Activated naive CD8-positive, alpha-beta T cell treated with anti-CD3 and anti-CD28 coated beads, Interleukin-2, amount 10 ng/mL, durations not matched to agents 7 days and 5 days (primary cell): ENCODE data around the gene PHLPP1. TPM values are rescaled to one million over a fixed set of nuclear protein-coding genes. Genes with fewer than 3 reads are reported as not detected.

Source experiments
- ATAC-seq: fragments of 150-1000 bp; cut with Tn5 transposase; one replicate; pipeline ENCODE4 v1.10.0; 2021; ENCODE audit warnings: low read depth, moderate library complexity
- POLR2A ChIA-PET: fragments of 350-600 bp; sonication (Branson Sonifier 250); formaldehyde crosslinking; loops from one replicate; lab custom pipeline; 2021; ENCODE audit warnings: antibody characterized with exemption; lab: Charles Lee
- DNase-seq: peaks from one replicate; pipeline ENCODE4 v3.0.0; 2021
- H3K27ac Mint-ChIP-seq: one replicate; pipeline ENCODE4 v1.8.0; 2022; ENCODE audit warnings: mild to moderate bottlenecking, mixed read lengths
- H3K27me3 Mint-ChIP-seq: one replicate; pipeline ENCODE4 v1.8.0; 2022; ENCODE audit warnings: mild to moderate bottlenecking, moderate library complexity, mixed read lengths
- H3K36me3 Mint-ChIP-seq: one replicate; pipeline ENCODE4 v1.8.0; 2021; ENCODE audit warnings: mild to moderate bottlenecking, mixed read lengths
- H3K4me1 Mint-ChIP-seq: one replicate; pipeline ENCODE4 v1.8.0; 2021; ENCODE audit warnings: mixed read lengths
- H3K4me3 Mint-ChIP-seq: one replicate; pipeline ENCODE4 v1.8.0; 2022; ENCODE audit warnings: mild to moderate bottlenecking, moderate library complexity, mixed read lengths
- H3K9me3 Mint-ChIP-seq: one replicate; pipeline ENCODE4 v1.8.0; 2021; ENCODE audit warnings: mixed read lengths
- total RNA-seq, 2 experiments: library from RNA; stranded (reverse); gene quantifications; one replicate each; pipeline ENCODE4 v1.2.3, GENCODE V29; 2021

PHLPP1 gene
- total RNA-seq, 2 experiments from 2014 or later: 5.8 to 6.1 TPM

DNA sequence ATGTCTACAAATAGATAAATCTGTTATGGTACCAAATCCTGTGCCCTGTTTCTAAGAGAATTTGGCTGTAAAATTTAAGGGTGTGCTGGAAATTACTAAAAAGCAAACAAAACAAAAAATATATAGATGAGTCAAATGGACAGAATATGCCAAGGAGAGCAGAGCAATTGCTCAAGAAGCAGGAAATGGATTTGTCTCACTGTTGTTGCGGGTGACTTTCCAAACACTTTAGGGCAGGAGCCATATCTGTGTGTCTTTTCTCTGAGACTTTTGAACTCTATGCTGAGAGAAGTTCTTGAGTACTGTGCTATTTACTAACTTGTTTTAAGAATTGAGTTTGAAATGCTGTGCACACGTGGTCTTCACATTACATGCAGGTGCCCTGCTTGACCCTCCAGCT lies 221.7 kb downstream of the PHLPP1 start:
- ATAC-seq (no peak), DNase-seq (no peak)
- Mint-ChIP-seq H3K27ac (no peak overlapping the region), H3K36me3 (peaks cover 3% of the 10 kb centered on the region), H3K4me1 (peaks cover 15% of the 10 kb centered on the region), H3K27me3 (no peaks in the 10 kb centered on the region), H3K4me3 (no peak overlapping the region), H3K9me3 (peaks cover 5% of the 10 kb centered on the region)
- POLR2A ChIA-PET: no interaction called here

- H3K27me3 Mint-ChIP-seq: no peaks in the 10 kb centered on the region
- H3K4me1 Mint-ChIP-seq: peaks cover 15% of the 10 kb centered on the region
- H3K9me3 Mint-ChIP-seq: peaks cover 2% of the 10 kb centered on the region
- POLR2A ChIA-PET: no interaction called here
- no peak for DNase-seq
- no peak overlapping the region for H3K4me3 Mint-ChIP-seq
- no peak for ATAC-seq
- H3K36me3 Mint-ChIP-seq: peaks cover 4% of the 10 kb centered on the region
- H3K27ac Mint-ChIP-seq: no peak overlapping the region
These were observed 222.7 kb downstream of the PHLPP1 start for GRCh38 chr18:62938006-62938405.

DNA sequence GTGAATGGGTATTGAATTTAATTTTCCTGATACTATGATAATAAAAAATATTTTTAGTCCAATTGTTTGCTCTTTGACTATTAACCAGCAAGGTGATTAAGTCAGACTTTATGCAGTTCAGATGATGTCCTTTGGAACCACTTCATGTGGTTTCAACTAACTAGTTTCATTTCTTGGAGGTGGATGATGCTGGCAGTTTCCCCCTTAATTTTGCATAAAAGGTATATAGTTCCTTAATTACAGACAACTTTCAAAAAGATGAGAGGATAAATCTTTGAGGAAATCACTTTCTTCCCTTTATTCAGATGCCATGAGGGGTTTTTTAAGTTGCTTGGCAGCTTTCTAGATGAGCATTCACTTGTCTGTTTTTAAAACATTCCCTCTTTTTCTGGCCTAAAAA lies 223.1 kb downstream of the PHLPP1 start:
- peaks cover 4% of the 10 kb centered on the region for H3K36me3 Mint-ChIP-seq

DNA sequence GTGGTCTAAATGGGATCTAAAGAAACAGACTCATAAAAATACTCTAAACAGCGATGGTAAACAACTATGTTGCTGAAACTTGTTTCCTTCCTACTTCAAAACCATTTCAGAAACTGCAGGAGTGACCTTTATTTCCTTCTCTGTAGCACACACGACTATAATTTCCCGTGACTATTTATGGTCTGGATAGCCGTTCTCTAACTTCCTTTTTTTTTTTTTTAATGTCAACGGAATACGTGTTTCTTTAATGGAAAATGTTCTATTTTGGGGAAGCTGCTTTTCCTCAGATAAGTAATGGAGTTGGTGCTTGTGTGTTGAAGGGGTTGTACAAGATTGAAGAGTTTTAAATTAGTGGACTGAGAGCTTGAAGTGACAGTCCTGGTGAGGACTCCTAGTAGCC lies 224.1 kb downstream of the PHLPP1 start:
- Mint-ChIP-seq H3K27ac (no peak overlapping the region), H3K9me3 (no peaks in the 10 kb centered on the region), H3K27me3 (no peaks in the 10 kb centered on the region), H3K4me3 (no peak overlapping the region), H3K36me3 (peaks cover 4% of the 10 kb centered on the region), H3K4me1 (peaks cover 15% of the 10 kb centered on the region)
- no peak for ATAC-seq
- DNase-seq: no peak
- POLR2A ChIA-PET: no interaction called here

More for the DNA sequence above, 223.1 kb downstream of the PHLPP1 start:
- DNase-seq (no peak), ATAC-seq (peak; percentile 66)
- Mint-ChIP-seq H3K27me3 (no peaks in the 10 kb centered on the region), H3K4me1 (peaks cover 15% of the 10 kb centered on the region), H3K9me3 (peaks cover 2% of the 10 kb centered on the region), H3K4me3 (no peak overlapping the region), H3K27ac (peak overlapping the region; percentile 19)
- POLR2A ChIA-PET: no interaction called here

DNA sequence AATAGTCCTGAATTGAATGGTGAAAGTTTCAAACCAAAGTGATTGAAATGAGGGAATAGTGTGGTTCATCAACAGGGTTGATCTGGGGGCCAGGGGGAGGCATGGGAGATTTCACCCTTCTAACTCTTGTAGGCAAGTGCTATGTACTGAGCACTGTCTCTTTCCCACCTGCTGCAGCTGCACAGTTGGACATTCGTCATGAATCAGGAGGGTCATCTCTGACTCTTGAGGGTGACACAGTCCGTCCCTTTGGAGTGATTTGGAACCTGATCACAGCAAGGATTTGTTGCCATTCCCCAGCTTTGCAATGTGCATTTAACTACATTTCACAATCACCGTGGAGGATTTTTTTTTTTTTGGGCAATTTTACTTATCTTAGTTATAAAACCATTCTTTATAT lies 224.6 kb downstream of the PHLPP1 start:
- no peak overlapping the region for H3K27ac Mint-ChIP-seq
- no peak for ATAC-seq
- H3K4me3 Mint-ChIP-seq: no peak overlapping the region
- no peaks in the 10 kb centered on the region for H3K27me3 Mint-ChIP-seq
- H3K9me3 Mint-ChIP-seq: no peaks in the 10 kb centered on the region
- peaks cover 4% of the 10 kb centered on the region for H3K36me3 Mint-ChIP-seq
- POLR2A ChIA-PET: no interaction called here
- H3K4me1 Mint-ChIP-seq: peaks cover 15% of the 10 kb centered on the region
- DNase-seq: no peak

- Mint-ChIP-seq H3K36me3 (peaks cover 2% of the 10 kb centered on the region), H3K4me3 (no peak overlapping the region)
- POLR2A ChIA-PET: no interaction called here
These were observed 227.2 kb downstream of the PHLPP1 start for GRCh38 chr18:62942578-62942977.

DNA sequence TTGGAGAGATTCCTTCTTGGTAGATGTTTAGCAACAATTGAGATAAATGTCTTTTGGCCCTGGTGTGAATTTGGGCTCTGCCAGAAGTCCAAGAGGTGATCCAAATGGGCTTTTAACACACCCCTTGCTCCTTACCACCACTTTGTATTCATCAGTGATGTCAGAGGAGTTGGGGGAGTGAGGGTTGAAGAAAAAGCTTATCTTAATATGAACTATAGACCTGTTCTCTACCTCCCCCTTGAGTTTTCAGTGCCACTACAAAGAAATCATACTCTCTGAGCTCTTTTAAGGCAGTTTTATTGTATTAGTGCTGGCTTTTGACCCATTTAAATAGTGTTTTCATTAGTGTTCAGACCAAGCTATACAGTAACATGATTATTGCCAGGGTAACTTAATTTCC lies 229.1 kb downstream of the PHLPP1 start:
- no peak for DNase-seq
- Mint-ChIP-seq H3K36me3 (peaks cover 2% of the 10 kb centered on the region), H3K27me3 (no peaks in the 10 kb centered on the region), H3K4me3 (no peak overlapping the region), H3K4me1 (no peaks in the 10 kb centered on the region), H3K9me3 (no peaks in the 10 kb centered on the region), H3K27ac (no peak overlapping the region)
- POLR2A ChIA-PET: no interaction called here
- ATAC-seq: no peak

More at GRCh38 chr18:62942578-62942977, 227.2 kb downstream of the PHLPP1 start:
- Mint-ChIP-seq H3K27ac (no peak overlapping the region), H3K4me1 (peaks cover 11% of the 10 kb centered on the region), H3K27me3 (no peaks in the 10 kb centered on the region), H3K9me3 (no peaks in the 10 kb centered on the region)
- DNase-seq (no peak), ATAC-seq (no peak)

- Mint-ChIP-seq H3K4me3 (no peak overlapping the region), H3K27ac (no peak overlapping the region), H3K27me3 (no peaks in the 10 kb centered on the region), H3K9me3 (no peaks in the 10 kb centered on the region), H3K36me3 (no peaks in the 10 kb centered on the region), H3K4me1 (peaks cover 4% of the 10 kb centered on the region)
- ATAC-seq: no peak
- DNase-seq: no peak
- POLR2A ChIA-PET: no interaction called here
These were observed 233.4 kb downstream of the PHLPP1 start for GRCh38 chr18:62948788-62949187.

GRCh38 chr18:62950246-62950645 lies 234.9 kb downstream of the PHLPP1 start:
- H3K27me3 Mint-ChIP-seq: no peaks in the 10 kb centered on the region

DNA sequence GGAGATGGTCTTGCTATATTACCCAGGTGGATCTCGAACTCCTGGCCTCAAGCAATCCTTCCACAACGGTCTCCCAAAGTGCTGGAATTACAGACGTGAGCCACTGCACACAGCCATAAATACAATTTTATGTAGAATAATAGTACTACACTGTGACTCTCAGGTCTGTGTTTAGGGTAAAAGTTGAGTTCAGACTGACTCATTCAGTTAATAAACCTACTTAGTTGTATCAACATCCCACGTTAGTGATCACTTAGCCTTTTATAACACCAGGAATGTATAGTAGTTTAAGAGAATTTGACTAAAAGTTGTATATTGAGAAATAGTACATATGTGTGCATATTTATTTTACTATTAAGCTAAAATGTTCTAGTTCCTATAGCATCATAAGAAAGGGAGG lies 237.5 kb downstream of the PHLPP1 start:
- Mint-ChIP-seq H3K4me3 (no peak overlapping the region), H3K36me3 (no peaks in the 10 kb centered on the region), H3K4me1 (peaks cover 14% of the 10 kb centered on the region), H3K27me3 (no peaks in the 10 kb centered on the region), H3K27ac (no peak overlapping the region), H3K9me3 (no peaks in the 10 kb centered on the region)
- DNase-seq: no peak
- POLR2A ChIA-PET: no interaction called here
- no peak for ATAC-seq

More at GRCh38 chr18:62950246-62950645, 234.9 kb downstream of the PHLPP1 start:
- DNase-seq: no peak
- POLR2A ChIA-PET: no interaction called here
- no peak overlapping the region for H3K4me3 Mint-ChIP-seq
- no peaks in the 10 kb centered on the region for H3K9me3 Mint-ChIP-seq
- ATAC-seq: no peak
- H3K27ac Mint-ChIP-seq: no peak overlapping the region
- no peaks in the 10 kb centered on the region for H3K36me3 Mint-ChIP-seq
- H3K4me1 Mint-ChIP-seq: peaks cover 14% of the 10 kb centered on the region

DNA sequence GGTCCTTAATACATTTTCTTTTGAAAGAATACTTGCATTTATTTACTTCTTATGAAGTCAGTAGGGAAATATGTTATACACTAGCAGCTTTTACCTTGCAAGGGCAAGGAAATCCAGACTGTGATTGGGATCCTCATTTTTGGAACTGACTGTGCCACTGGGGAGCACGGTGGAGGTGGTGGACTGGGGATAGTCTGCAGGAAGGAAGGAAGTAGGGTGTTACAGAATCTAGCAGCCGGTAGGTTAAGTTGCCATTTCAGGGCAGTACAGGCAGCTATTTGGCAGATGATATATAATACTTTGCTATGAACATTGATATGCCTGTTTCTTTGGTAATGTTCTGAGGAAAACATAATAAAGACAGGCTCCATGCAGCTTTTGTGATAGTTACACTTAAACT lies 238.3 kb downstream of the PHLPP1 start:
- no peak for ATAC-seq
- POLR2A ChIA-PET: interaction anchor here (0.8 kb wide), 1 partner anchor 238 kb away, joined by 4 read pairs; no protein-coding TSS in a partner anchor
- no peak overlapping the region for H3K4me3 Mint-ChIP-seq

DNA sequence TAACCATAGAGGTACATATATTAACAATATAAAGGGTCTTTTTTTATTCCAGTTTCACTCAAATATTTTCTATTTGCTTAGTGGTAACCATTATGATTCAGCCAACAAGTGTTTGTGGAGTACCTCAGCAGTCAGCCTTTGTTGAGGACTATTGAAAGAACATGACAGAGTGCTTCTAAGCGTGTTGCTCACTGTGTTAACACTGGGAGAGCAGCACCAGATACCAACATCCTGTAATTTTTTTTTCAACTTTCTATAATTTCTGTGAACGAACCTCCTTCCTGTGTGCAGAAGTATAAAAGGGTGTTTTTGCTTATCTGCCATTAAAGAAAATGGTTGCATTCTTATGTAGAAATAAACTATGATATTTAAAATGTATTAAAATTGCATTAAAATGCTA lies 239.0 kb downstream of the PHLPP1 start:
- Mint-ChIP-seq H3K4me1 (peaks cover 14% of the 10 kb centered on the region), H3K4me3 (no peak overlapping the region), H3K9me3 (no peaks in the 10 kb centered on the region), H3K27me3 (no peaks in the 10 kb centered on the region), H3K27ac (no peak overlapping the region), H3K36me3 (no peaks in the 10 kb centered on the region)
- ATAC-seq (peak; percentile 80), DNase-seq (no peak)
- POLR2A ChIA-PET: interaction anchor here (0.8 kb wide), 1 partner anchor 239 kb away, joined by 4 read pairs; no protein-coding TSS in a partner anchor

More for the DNA sequence above, 238.3 kb downstream of the PHLPP1 start:
- no peaks in the 10 kb centered on the region for H3K27me3 Mint-ChIP-seq
- no peak overlapping the region for H3K27ac Mint-ChIP-seq
- H3K36me3 Mint-ChIP-seq: no peaks in the 10 kb centered on the region
- no peaks in the 10 kb centered on the region for H3K9me3 Mint-ChIP-seq
- peaks cover 14% of the 10 kb centered on the region for H3K4me1 Mint-ChIP-seq
- no peak for DNase-seq

GRCh38 chr18:62957885-62958472 lies 242.6 kb downstream of the PHLPP1 start:
- POLR2A ChIA-PET: interaction anchor here (1.7 kb wide), 1 partner anchor 241 kb away, joined by 5 read pairs; no protein-coding TSS in a partner anchor

GRCh38 chr18:62959481-62959880 lies 244.1 kb downstream of the PHLPP1 start:
- DNase-seq: no peak
- ATAC-seq: no peak
- Mint-ChIP-seq H3K27ac (no peak overlapping the region), H3K9me3 (no peaks in the 10 kb centered on the region), H3K36me3 (no peaks in the 10 kb centered on the region), H3K4me1 (peaks cover 4% of the 10 kb centered on the region), H3K27me3 (no peaks in the 10 kb centered on the region), H3K4me3 (no peak overlapping the region)
- POLR2A ChIA-PET: no interaction called here

More at GRCh38 chr18:62957885-62958472, 242.6 kb downstream of the PHLPP1 start:
- H3K27me3 Mint-ChIP-seq: no peaks in the 10 kb centered on the region
- peaks cover 12% of the 10 kb centered on the region for H3K4me1 Mint-ChIP-seq
- ATAC-seq: peak; percentile 57
- no peaks in the 10 kb centered on the region for H3K36me3 Mint-ChIP-seq
- H3K9me3 Mint-ChIP-seq: no peaks in the 10 kb centered on the region
- H3K4me3 Mint-ChIP-seq: no peak overlapping the region
- H3K27ac Mint-ChIP-seq: no peak overlapping the region
- DNase-seq: peak; percentile 42
